ENCODE measurements around the gene MYO9B. TPM values are rescaled to one million over a fixed set of nuclear protein-coding genes. Genes with fewer than 3 reads are reported as not detected.

Gene MYO9B
- total and polyA plus RNA-seq, 2 of the 13 experiments (the other 11 are each of a cell fraction or from before 2014, with no cell fraction given), result 18.0 to 18.3 TPM

DNA sequence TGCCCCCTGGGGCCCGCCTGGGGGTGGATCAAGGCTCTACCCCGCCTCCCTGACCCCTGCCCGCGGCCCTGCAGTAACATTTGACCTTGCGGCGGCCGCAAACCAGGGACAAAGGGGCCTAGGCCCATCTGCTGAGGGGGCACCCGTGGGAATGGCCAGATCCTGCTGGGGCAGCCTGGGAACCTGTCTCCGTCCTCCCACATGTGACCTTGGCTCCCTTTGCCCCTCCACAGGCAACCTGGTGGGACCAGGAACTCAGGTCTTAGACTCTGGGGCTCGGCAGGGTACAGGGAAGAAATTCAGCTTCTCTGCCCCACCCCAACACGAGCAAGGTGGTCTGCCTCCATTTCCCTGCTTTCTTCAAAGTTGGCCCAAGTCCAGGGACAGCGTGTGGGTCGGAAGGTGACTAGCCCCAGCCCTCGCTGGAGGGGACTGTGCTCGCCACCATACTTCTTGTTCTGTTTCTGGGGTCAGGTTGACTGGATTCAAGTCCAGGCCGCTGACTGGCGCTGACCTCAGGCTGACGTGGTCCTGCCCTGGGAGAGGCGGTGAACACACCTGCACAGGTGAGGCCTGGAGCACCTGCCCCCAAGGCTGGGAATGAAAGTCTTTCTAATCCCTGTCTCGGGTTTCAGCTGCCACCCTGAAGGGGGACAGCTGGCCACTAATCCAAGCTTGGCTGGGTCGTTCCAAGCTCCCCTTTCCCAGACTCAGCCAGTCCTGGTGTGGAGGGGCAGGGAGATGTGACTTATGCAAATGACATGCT, 172.6 kb downstream of the MYO9B start (continued):
- TF ChIP-seq, protein P1, sequence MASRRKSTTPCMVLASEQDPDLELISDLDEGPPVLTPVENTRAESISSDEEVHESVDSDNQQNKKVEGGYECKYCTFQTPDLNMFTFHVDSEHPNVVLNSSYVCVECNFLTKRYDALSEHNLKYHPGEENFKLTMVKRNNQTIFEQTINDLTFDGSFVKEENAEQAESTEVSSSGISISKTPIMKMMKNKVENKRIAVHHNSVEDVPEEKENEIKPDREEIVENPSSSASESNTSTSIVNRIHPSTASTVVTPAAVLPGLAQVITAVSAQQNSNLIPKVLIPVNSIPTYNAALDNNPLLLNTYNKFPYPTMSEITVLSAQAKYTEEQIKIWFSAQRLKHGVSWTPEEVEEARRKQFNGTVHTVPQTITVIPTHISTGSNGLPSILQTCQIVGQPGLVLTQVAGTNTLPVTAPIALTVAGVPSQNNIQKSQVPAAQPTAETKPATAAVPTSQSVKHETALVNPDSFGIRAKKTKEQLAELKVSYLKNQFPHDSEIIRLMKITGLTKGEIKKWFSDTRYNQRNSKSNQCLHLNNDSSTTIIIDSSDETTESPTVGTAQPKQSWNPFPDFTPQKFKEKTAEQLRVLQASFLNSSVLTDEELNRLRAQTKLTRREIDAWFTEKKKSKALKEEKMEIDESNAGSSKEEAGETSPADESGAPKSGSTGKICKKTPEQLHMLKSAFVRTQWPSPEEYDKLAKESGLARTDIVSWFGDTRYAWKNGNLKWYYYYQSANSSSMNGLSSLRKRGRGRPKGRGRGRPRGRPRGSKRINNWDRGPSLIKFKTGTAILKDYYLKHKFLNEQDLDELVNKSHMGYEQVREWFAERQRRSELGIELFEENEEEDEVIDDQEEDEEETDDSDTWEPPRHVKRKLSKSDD (CRISPR knock-in tag; IDR thresholded peaks at IDR 0.05; ENCODE audit: low read depth), result peak; percentile 80
- TF ChIP-seq PLRG1 (conservative IDR thresholded peaks at IDR 0.05) (no peak), ZNF766 (CRISPR knock-in tag; IDR thresholded peaks at IDR 0.05; ENCODE audit: borderline replicate concordance) (no peak), ZZZ3 (CRISPR knock-in tag; IDR thresholded peaks at IDR 0.05; ENCODE audit: borderline replicate concordance) (peak; percentile 90; the same call in 1 of the 2 replicates), SIX4 (CRISPR knock-in tag; IDR thresholded peaks at IDR 0.05) (peak; percentile 77), SMC3 (IDR thresholded peaks at IDR 0.05; ENCODE audit: low read length) (no peak), NONO (IDR thresholded peaks at IDR 0.05) (no peak), NONO (CRISPR knock-in tag; conservative IDR thresholded peaks at IDR 0.05) (peak; percentile 86), ERF (CRISPR knock-in tag; IDR thresholded peaks at IDR 0.05) (peak; percentile 75), ATAD3A (CRISPR knock-in tag; IDR thresholded peaks at IDR 0.05) (no peak), FOXO1 (CRISPR knock-in tag; IDR thresholded peaks at IDR 0.05) (peak; percentile 79), BRD4 (CRISPR knock-in tag; IDR thresholded peaks at IDR 0.05) (no peak), ZNF703 (CRISPR knock-in tag; IDR thresholded peaks at IDR 0.05; ENCODE audit: borderline replicate concordance) (peak; percentile 98)
- TF ChIP-seq, protein P2, sequence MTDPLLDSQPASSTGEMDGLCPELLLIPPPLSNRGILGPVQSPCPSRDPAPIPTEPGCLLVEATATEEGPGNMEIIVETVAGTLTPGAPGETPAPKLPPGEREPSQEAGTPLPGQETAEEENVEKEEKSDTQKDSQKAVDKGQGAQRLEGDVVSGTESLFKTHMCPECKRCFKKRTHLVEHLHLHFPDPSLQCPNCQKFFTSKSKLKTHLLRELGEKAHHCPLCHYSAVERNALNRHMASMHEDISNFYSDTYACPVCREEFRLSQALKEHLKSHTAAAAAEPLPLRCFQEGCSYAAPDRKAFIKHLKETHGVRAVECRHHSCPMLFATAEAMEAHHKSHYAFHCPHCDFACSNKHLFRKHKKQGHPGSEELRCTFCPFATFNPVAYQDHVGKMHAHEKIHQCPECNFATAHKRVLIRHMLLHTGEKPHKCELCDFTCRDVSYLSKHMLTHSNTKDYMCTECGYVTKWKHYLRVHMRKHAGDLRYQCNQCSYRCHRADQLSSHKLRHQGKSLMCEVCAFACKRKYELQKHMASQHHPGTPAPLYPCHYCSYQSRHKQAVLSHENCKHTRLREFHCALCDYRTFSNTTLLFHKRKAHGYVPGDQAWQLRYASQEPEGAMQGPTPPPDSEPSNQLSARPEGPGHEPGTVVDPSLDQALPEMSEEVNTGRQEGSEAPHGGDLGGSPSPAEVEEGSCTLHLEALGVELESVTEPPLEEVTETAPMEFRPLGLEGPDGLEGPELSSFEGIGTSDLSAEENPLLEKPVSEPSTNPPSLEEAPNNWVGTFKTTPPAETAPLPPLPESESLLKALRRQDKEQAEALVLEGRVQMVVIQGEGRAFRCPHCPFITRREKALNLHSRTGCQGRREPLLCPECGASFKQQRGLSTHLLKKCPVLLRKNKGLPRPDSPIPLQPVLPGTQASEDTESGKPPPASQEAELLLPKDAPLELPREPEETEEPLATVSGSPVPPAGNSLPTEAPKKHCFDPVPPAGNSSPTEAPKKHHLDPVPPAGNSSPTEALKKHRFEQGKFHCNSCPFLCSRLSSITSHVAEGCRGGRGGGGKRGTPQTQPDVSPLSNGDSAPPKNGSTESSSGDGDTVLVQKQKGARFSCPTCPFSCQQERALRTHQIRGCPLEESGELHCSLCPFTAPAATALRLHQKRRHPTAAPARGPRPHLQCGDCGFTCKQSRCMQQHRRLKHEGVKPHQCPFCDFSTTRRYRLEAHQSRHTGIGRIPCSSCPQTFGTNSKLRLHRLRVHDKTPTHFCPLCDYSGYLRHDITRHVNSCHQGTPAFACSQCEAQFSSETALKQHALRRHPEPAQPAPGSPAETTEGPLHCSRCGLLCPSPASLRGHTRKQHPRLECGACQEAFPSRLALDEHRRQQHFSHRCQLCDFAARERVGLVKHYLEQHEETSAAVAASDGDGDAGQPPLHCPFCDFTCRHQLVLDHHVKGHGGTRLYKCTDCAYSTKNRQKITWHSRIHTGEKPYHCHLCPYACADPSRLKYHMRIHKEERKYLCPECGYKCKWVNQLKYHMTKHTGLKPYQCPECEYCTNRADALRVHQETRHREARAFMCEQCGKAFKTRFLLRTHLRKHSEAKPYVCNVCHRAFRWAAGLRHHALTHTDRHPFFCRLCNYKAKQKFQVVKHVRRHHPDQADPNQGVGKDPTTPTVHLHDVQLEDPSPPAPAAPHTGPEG (CRISPR knock-in tag; IDR thresholded peaks at IDR 0.05), result peak; percentile 57; the same call in 1 of the 2 replicates
- TF ChIP-seq, protein P3, sequence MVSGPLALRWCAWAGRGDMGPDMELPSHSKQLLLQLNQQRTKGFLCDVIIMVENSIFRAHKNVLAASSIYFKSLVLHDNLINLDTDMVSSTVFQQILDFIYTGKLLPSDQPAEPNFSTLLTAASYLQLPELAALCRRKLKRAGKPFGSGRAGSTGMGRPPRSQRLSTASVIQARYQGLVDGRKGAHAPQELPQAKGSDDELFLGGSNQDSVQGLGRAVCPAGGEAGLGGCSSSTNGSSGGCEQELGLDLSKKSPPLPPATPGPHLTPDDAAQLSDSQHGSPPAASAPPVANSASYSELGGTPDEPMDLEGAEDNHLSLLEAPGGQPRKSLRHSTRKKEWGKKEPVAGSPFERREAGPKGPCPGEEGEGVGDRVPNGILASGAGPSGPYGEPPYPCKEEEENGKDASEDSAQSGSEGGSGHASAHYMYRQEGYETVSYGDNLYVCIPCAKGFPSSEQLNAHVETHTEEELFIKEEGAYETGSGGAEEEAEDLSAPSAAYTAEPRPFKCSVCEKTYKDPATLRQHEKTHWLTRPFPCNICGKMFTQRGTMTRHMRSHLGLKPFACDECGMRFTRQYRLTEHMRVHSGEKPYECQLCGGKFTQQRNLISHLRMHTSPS (CRISPR knock-in tag; IDR thresholded peaks at IDR 0.05; ENCODE audit: low read depth), result peak; percentile 90
- TF ChIP-seq, protein P4, sequence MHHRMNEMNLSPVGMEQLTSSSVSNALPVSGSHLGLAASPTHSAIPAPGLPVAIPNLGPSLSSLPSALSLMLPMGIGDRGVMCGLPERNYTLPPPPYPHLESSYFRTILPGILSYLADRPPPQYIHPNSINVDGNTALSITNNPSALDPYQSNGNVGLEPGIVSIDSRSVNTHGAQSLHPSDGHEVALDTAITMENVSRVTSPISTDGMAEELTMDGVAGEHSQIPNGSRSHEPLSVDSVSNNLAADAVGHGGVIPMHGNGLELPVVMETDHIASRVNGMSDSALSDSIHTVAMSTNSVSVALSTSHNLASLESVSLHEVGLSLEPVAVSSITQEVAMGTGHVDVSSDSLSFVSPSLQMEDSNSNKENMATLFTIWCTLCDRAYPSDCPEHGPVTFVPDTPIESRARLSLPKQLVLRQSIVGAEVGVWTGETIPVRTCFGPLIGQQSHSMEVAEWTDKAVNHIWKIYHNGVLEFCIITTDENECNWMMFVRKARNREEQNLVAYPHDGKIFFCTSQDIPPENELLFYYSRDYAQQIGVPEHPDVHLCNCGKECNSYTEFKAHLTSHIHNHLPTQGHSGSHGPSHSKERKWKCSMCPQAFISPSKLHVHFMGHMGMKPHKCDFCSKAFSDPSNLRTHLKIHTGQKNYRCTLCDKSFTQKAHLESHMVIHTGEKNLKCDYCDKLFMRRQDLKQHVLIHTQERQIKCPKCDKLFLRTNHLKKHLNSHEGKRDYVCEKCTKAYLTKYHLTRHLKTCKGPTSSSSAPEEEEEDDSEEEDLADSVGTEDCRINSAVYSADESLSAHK (CRISPR knock-in tag; IDR thresholded peaks at IDR 0.05; ENCODE audit: borderline replicate concordance), result no peak
